ENCODE measurements around the gene SERTAD2.

Gene SERTAD2

GRCh38 chr2:64624862-64625261, 28.9 kb downstream of the SERTAD2 start:
- H3K27ac ChIP-seq: no peak overlapping the region
- no peak for TF ChIP-seq CTCF (conservative IDR thresholded peaks at IDR 0.05)
- no peak for TF ChIP-seq ZFX (IDR thresholded peaks at IDR 0.05)

- H3K27ac ChIP-seq: no peak overlapping the region
- TF ChIP-seq ZFX (IDR thresholded peaks at IDR 0.05) (no peak), CTCF (conservative IDR thresholded peaks at IDR 0.05) (no peak)
These were observed 29.6 kb downstream of the SERTAD2 start for GRCh38 chr2:64624108-64624610.

GRCh38 chr2:64623242-64623850, 30.4 kb downstream of the SERTAD2 start:
- no peak for TF ChIP-seq ZFX (IDR thresholded peaks at IDR 0.05)
- no peak for TF ChIP-seq CTCF (conservative IDR thresholded peaks at IDR 0.05)
- H3K27ac ChIP-seq: no peak overlapping the region

GRCh38 chr2:64622443-64623241, 31.1 kb downstream of the SERTAD2 start:
- no peak overlapping the region for H3K27ac ChIP-seq
- TF ChIP-seq ZFX (IDR thresholded peaks at IDR 0.05) (no peak), CTCF (conservative IDR thresholded peaks at IDR 0.05) (no peak)

GRCh38 chr2:64620661-64621060, 33.1 kb downstream of the SERTAD2 start:
- no peak overlapping the region for H3K27ac ChIP-seq
- TF ChIP-seq CTCF (conservative IDR thresholded peaks at IDR 0.05) (no peak), ZFX (IDR thresholded peaks at IDR 0.05) (no peak)

- TF ChIP-seq ZFX (IDR thresholded peaks at IDR 0.05) (no peak), CTCF (conservative IDR thresholded peaks at IDR 0.05) (no peak)
- H3K27ac ChIP-seq: no peak overlapping the region
These were observed 36.0 kb downstream of the SERTAD2 start for GRCh38 chr2:64617631-64618151.

All from C4-2B (cell line).